Keratinocyte (primary cell): ENCODE data around the gene ARHGEF28.

Source experiments
- EZH2 ChIP-seq: IDR thresholded peaks from one replicate; pipeline ENCODE4 v1.6.1; 2012; ENCODE audit warnings: inconsistent platforms, mild to moderate bottlenecking, low read length, moderate library complexity
- TF ChIP-seq, protein P1 (sequence below), 3 experiments: IDR thresholded peaks in 1 of 3; conservative IDR thresholded peaks in 1 of 3; optimal IDR thresholded peaks in 1 of 3; 2 replicates in 2 of 3; 3 replicates in 1 of 3; pipeline versions ENCODE3 to v1.5.1; 2011; ENCODE audit warnings: low read length in 3 of 3, mild to moderate bottlenecking in 3 of 3, moderate library complexity in 2 of 3, control low read depth in 1 of 3, inconsistent platforms in 1 of 3; ENCODE audit not compliant: insufficient read depth in 2 of 3; ENCODE audit errors: extremely low read depth in 1 of 3

DNA sequence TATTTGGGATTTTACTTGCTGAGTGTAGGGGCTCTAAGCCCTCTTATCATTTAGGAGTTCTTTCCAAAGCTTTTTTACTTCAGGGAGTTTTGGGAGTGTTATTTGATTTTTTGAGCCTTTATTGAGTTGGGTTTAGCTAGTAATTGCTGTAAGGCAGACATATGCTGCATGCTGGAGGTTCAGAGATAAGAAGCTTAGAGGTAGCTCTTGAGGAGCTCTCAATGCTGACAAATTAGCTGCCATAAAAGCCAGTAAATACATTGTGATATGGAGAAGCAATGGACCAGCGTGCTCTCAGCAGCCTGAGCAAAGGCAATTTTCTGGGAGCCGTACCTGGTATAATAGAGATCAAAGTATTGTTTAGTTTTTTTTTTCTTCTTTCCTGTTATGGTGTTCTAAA is 11.6 kb downstream of the ARHGEF28 start:
- TF ChIP-seq, protein P1, sequence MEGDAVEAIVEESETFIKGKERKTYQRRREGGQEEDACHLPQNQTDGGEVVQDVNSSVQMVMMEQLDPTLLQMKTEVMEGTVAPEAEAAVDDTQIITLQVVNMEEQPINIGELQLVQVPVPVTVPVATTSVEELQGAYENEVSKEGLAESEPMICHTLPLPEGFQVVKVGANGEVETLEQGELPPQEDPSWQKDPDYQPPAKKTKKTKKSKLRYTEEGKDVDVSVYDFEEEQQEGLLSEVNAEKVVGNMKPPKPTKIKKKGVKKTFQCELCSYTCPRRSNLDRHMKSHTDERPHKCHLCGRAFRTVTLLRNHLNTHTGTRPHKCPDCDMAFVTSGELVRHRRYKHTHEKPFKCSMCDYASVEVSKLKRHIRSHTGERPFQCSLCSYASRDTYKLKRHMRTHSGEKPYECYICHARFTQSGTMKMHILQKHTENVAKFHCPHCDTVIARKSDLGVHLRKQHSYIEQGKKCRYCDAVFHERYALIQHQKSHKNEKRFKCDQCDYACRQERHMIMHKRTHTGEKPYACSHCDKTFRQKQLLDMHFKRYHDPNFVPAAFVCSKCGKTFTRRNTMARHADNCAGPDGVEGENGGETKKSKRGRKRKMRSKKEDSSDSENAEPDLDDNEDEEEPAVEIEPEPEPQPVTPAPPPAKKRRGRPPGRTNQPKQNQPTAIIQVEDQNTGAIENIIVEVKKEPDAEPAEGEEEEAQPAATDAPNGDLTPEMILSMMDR (optimal IDR thresholded peaks at IDR 0.05 in 1 of 3, IDR thresholded peaks at IDR 0.05 in 1 of 3, conservative IDR thresholded peaks at IDR 0.05 in 1 of 3; ENCODE audit: extremely low read depth in 1 of 3, insufficient read depth in 2 of 3, low read length in 3 of 3) = no peak
- no peak for TF ChIP-seq EZH2
